ENCODE data around the gene NISCH.

Gene NISCH

GRCh38 chr3:52515192-52515591, 59.8 kb downstream of the NISCH start:
- Histone ChIP-seq H3K4me1 (ENCODE audit: control insufficient read depth in 2 of 2, insufficient read depth in 1 of 2, low read depth in 1 of 2, low read length in 2 of 2) (peaks cover 0 to 6% of the 10 kb centered on the region in 2 donors), H2BK12ac (ENCODE audit: low read length) (no peak overlapping the region), H3K9ac (ENCODE audit: low read depth, low read length, poor library complexity) (no peak overlapping the region), H2BK15ac (ENCODE audit: low read length) (no peak overlapping the region), H3K9me3 (replicated peaks in 1 of 2; ENCODE audit: control insufficient read depth in 2 of 2, insufficient read depth in 1 of 2, low read depth in 1 of 2, low read length in 2 of 2) (no peaks in the 10 kb centered on the region), H3K23ac (ENCODE audit: low read depth, low read length, poor library complexity) (peak overlapping the region; percentile 51), H3K27ac (replicated peaks; ENCODE audit: low read length) (no peak overlapping the region), H4K8ac (ENCODE audit: low read depth, low read length) (no peak overlapping the region), H3K79me1 (ENCODE audit: low read depth, low read length) (no peaks in the 10 kb centered on the region), H2AK5ac (ENCODE audit: low read depth, low read length) (no peak overlapping the region), H3K18ac (ENCODE audit: low read length) (peak overlapping the region; percentile 41), H3K4ac (ENCODE audit: low read length) (peak overlapping the region; percentile 15), H4K91ac (ENCODE audit: low read depth, low read length, poor library complexity) (no peak overlapping the region), H2BK120ac (ENCODE audit: low read depth, low read length) (no peak overlapping the region), H2BK5ac (ENCODE audit: low read length) (no peak overlapping the region), H3K36me3 (replicated peaks in 1 of 2; ENCODE audit: control insufficient read depth in 2 of 2, insufficient read depth in 2 of 2, low read length in 2 of 2) (no peaks in the 10 kb centered on the region), H3K4me2 (ENCODE audit: insufficient read depth, low read length, poor library complexity, severe bottlenecking) (no peak overlapping the region), H3K4me3 (ENCODE audit: low read length in 2 of 2) (no peak overlapping the region), H3K14ac (ENCODE audit: low read length) (no peak overlapping the region), H3K27me3 (ENCODE audit: control insufficient read depth in 3 of 3, insufficient read depth in 3 of 3, low read depth in 1 of 3, low read length in 3 of 3) (peaks cover 2 to 65% (median 9%) of the 10 kb centered on the region in 3 experiments), H2AFZ (ENCODE audit: low read length) (peak overlapping the region; percentile 9)
- WGBS, 2 donors (ENCODE audit: extremely low coverage in 2 of 2, insufficient read length in 2 of 2, insufficient replicate concordance in 1 of 2), result no CpG with 5 or more reads among the region's 6 CpGs
- DNase-seq (ENCODE audit: low spot score), result no peak

- WGBS, 2 donors (ENCODE audit: extremely low coverage in 2 of 2, insufficient read length in 2 of 2, insufficient replicate concordance in 1 of 2), result no CpG with 5 or more reads among the region's 19 CpGs
- no peak overlapping the region for H2AFZ ChIP-seq (ENCODE audit: low read length)
These were observed 61.2 kb downstream of the NISCH start for GRCh38 chr3:52516509-52517195.

GRCh38 chr3:52517796-52518722, 62.7 kb downstream of the NISCH start:
- no peak for DNase-seq (ENCODE audit: low spot score)
- peak overlapping the region; percentile 34 for H3K4me2 ChIP-seq (ENCODE audit: insufficient read depth, low read length, poor library complexity, severe bottlenecking)
- H3K18ac ChIP-seq (ENCODE audit: low read length), result peak overlapping the region; percentile 88
- peak overlapping the region; percentile 98 for H3K14ac ChIP-seq (ENCODE audit: low read length)
- H3K27ac ChIP-seq (replicated peaks; ENCODE audit: low read length), result no peak overlapping the region
- H3K9me3 ChIP-seq (replicated peaks in 1 of 2; ENCODE audit: control insufficient read depth in 2 of 2, insufficient read depth in 1 of 2, low read depth in 1 of 2, low read length in 2 of 2), result no peaks in the 10 kb centered on the region
- no peak overlapping the region for H4K91ac ChIP-seq (ENCODE audit: low read depth, low read length, poor library complexity)
- H3K4me1 ChIP-seq (ENCODE audit: control insufficient read depth in 2 of 2, insufficient read depth in 1 of 2, low read depth in 1 of 2, low read length in 2 of 2), result peaks cover 0 to 6% of the 10 kb centered on the region in 2 donors
- peak overlapping the region; percentile 92 for H4K8ac ChIP-seq (ENCODE audit: low read depth, low read length)
- peaks cover 2 to 3% of the 10 kb centered on the region in 2 donors for H3K36me3 ChIP-seq (replicated peaks in 1 of 2; ENCODE audit: control insufficient read depth in 2 of 2, insufficient read depth in 2 of 2, low read length in 2 of 2)
- no peak overlapping the region for H2BK5ac ChIP-seq (ENCODE audit: low read length)
- H3K23ac ChIP-seq (ENCODE audit: low read depth, low read length, poor library complexity), result peak overlapping the region; percentile 52
- H3K27me3 ChIP-seq (ENCODE audit: control insufficient read depth in 3 of 3, insufficient read depth in 3 of 3, low read depth in 1 of 3, low read length in 3 of 3), result peaks cover 2 to 38% (median 9%) of the 10 kb centered on the region in 3 experiments
- H2BK12ac ChIP-seq (ENCODE audit: low read length), result no peak overlapping the region
- no CpG with 5 or more reads among the region's 25 CpGs for WGBS, 2 donors (ENCODE audit: extremely low coverage in 2 of 2, insufficient read length in 2 of 2, insufficient replicate concordance in 1 of 2)
- H3K4me3 ChIP-seq (ENCODE audit: low read length in 2 of 2), result peak overlapping the region in 1 of 2 donors; percentile 73
- H3K79me1 ChIP-seq (ENCODE audit: low read depth, low read length), result peaks cover 2% of the 10 kb centered on the region
- H3K9ac ChIP-seq (ENCODE audit: low read depth, low read length, poor library complexity), result peak overlapping the region; percentile 46
- H2AK5ac ChIP-seq (ENCODE audit: low read depth, low read length), result peak overlapping the region; percentile 76
- H3K4ac ChIP-seq (ENCODE audit: low read length), result no peak overlapping the region
- peak overlapping the region; percentile 54 for H2BK15ac ChIP-seq (ENCODE audit: low read length)
- peak overlapping the region; percentile 64 for H2BK120ac ChIP-seq (ENCODE audit: low read depth, low read length)
- no peak overlapping the region for H2AFZ ChIP-seq (ENCODE audit: low read length)

More at GRCh38 chr3:52516509-52517195, 61.2 kb downstream of the NISCH start:
- Histone ChIP-seq H2BK5ac (ENCODE audit: low read length) (no peak overlapping the region), H3K9me3 (replicated peaks in 1 of 2; ENCODE audit: control insufficient read depth in 2 of 2, insufficient read depth in 1 of 2, low read depth in 1 of 2, low read length in 2 of 2) (no peaks in the 10 kb centered on the region), H3K36me3 (replicated peaks in 1 of 2; ENCODE audit: control insufficient read depth in 2 of 2, insufficient read depth in 2 of 2, low read length in 2 of 2) (no peaks in the 10 kb centered on the region), H3K4me3 (ENCODE audit: low read length in 2 of 2) (no peak overlapping the region), H2BK120ac (ENCODE audit: low read depth, low read length) (no peak overlapping the region), H3K18ac (ENCODE audit: low read length) (peak overlapping the region; percentile 64), H2AK5ac (ENCODE audit: low read depth, low read length) (peak overlapping the region; percentile 61), H4K8ac (ENCODE audit: low read depth, low read length) (no peak overlapping the region), H3K23ac (ENCODE audit: low read depth, low read length, poor library complexity) (no peak overlapping the region), H4K91ac (ENCODE audit: low read depth, low read length, poor library complexity) (no peak overlapping the region), H3K4me1 (ENCODE audit: control insufficient read depth in 2 of 2, insufficient read depth in 1 of 2, low read depth in 1 of 2, low read length in 2 of 2) (peaks cover 0 to 6% of the 10 kb centered on the region in 2 donors), H3K27ac (replicated peaks; ENCODE audit: low read length) (no peak overlapping the region), H3K79me1 (ENCODE audit: low read depth, low read length) (no peaks in the 10 kb centered on the region), H3K9ac (ENCODE audit: low read depth, low read length, poor library complexity) (no peak overlapping the region), H3K14ac (ENCODE audit: low read length) (no peak overlapping the region), H3K4me2 (ENCODE audit: insufficient read depth, low read length, poor library complexity, severe bottlenecking) (no peak overlapping the region), H2BK12ac (ENCODE audit: low read length) (peak overlapping the region; percentile 73), H2BK15ac (ENCODE audit: low read length) (peak overlapping the region; percentile 3), H3K4ac (ENCODE audit: low read length) (peak overlapping the region; percentile 66), H3K27me3 (ENCODE audit: control insufficient read depth in 3 of 3, insufficient read depth in 3 of 3, low read depth in 1 of 3, low read length in 3 of 3) (peaks cover 2 to 50% (median 9%) of the 10 kb centered on the region in 3 experiments)
- DNase-seq (ENCODE audit: low spot score), result no peak

All from neuronal stem cell (in vitro differentiated cells).